ENCODE measurements around the gene TEKT5.
A peak's percentile ranks its signal among the peaks of the same experiment; 100 is the strongest.

The TEKT5 gene

GRCh38 chr16:10675216-10675615 is 19.5 kb downstream of the TEKT5 start:
- no peak overlapping the region for H3K4me3 Mint-ChIP-seq
- DNase-seq, result no peak
- no peaks in the 10 kb centered on the region for H3K4me1 Mint-ChIP-seq
- ATAC-seq, result no peak
- H3K27me3 Mint-ChIP-seq, result no peaks in the 10 kb centered on the region
- no peak overlapping the region for H3K27ac Mint-ChIP-seq
- no peaks in the 10 kb centered on the region for H3K9me3 Mint-ChIP-seq

- Mint-ChIP-seq H3K9me3 (no peaks in the 10 kb centered on the region), H3K27me3 (no peaks in the 10 kb centered on the region), H3K4me3 (no peak overlapping the region), H3K4me1 (no peaks in the 10 kb centered on the region), H3K27ac (peak overlapping the region in 1 of 2 donors; percentile 70)
- no peak for ATAC-seq
- no peak for DNase-seq
Measured at GRCh38 chr16:10671729-10672128, 23.0 kb downstream of the TEKT5 start.

- Mint-ChIP-seq H3K27ac (peak overlapping the region in 1 of 2 donors; percentile 29), H3K27me3 (no peaks in the 10 kb centered on the region), H3K9me3 (no peaks in the 10 kb centered on the region), H3K4me3 (no peak overlapping the region), H3K4me1 (no peaks in the 10 kb centered on the region)
- ATAC-seq, result no peak
- DNase-seq, result no peak
Measured at GRCh38 chr16:10669791-10670190, 24.9 kb downstream of the TEKT5 start.

- H3K27me3 Mint-ChIP-seq, result no peaks in the 10 kb centered on the region
- ATAC-seq, result no peak
- H3K9me3 Mint-ChIP-seq, result no peaks in the 10 kb centered on the region
- DNase-seq, result peak in 1 of 2 donors; percentile 12
- H3K4me1 Mint-ChIP-seq, result no peaks in the 10 kb centered on the region
- no peak overlapping the region for H3K27ac Mint-ChIP-seq
- H3K4me3 Mint-ChIP-seq, result no peak overlapping the region
Measured at GRCh38 chr16:10668322-10669045, 26.2 kb downstream of the TEKT5 start.

GRCh38 chr16:10667239-10667638 is 27.5 kb downstream of the TEKT5 start:
- no peak for DNase-seq
- H3K9me3 Mint-ChIP-seq, result no peaks in the 10 kb centered on the region
- H3K27ac Mint-ChIP-seq, result no peak overlapping the region
- H3K4me3 Mint-ChIP-seq, result no peak overlapping the region
- H3K4me1 Mint-ChIP-seq, result no peaks in the 10 kb centered on the region
- H3K27me3 Mint-ChIP-seq, result no peaks in the 10 kb centered on the region
- no peak for ATAC-seq

- no peak for ATAC-seq
Measured at GRCh38 chr16:10666291-10666690, 28.4 kb downstream of the TEKT5 start.

GRCh38 chr16:10665166-10665565 is 29.6 kb downstream of the TEKT5 start:
- DNase-seq (no peak), ATAC-seq (no peak)
- Mint-ChIP-seq H3K9me3 (no peaks in the 10 kb centered on the region), H3K27ac (no peak overlapping the region), H3K27me3 (no peaks in the 10 kb centered on the region), H3K4me1 (no peaks in the 10 kb centered on the region), H3K4me3 (no peak overlapping the region)

More at GRCh38 chr16:10666291-10666690, 28.4 kb downstream of the TEKT5 start:
- no peak overlapping the region for H3K4me3 Mint-ChIP-seq
- H3K27ac Mint-ChIP-seq, result no peak overlapping the region
- no peaks in the 10 kb centered on the region for H3K4me1 Mint-ChIP-seq
- H3K9me3 Mint-ChIP-seq, result no peaks in the 10 kb centered on the region
- no peaks in the 10 kb centered on the region for H3K27me3 Mint-ChIP-seq
- DNase-seq, result no peak

- Mint-ChIP-seq H3K9me3 (no peaks in the 10 kb centered on the region), H3K4me3 (no peak overlapping the region), H3K27me3 (no peaks in the 10 kb centered on the region), H3K4me1 (no peaks in the 10 kb centered on the region), H3K27ac (no peak overlapping the region)
- ATAC-seq (no peak), DNase-seq (no peak)
Measured at GRCh38 chr16:10664720-10665126, 30.0 kb downstream of the TEKT5 start.

- H3K4me1 Mint-ChIP-seq, result no peaks in the 10 kb centered on the region
- H3K4me3 Mint-ChIP-seq, result no peak overlapping the region
- no peaks in the 10 kb centered on the region for H3K9me3 Mint-ChIP-seq
- no peaks in the 10 kb centered on the region for H3K27me3 Mint-ChIP-seq
- no peak overlapping the region for H3K27ac Mint-ChIP-seq
- ATAC-seq (no peak), DNase-seq (no peak)
Measured at GRCh38 chr16:10663744-10664143, 31.0 kb downstream of the TEKT5 start.

GRCh38 chr16:10663146-10663545 is 31.6 kb downstream of the TEKT5 start:
- Mint-ChIP-seq H3K27ac (no peak overlapping the region), H3K27me3 (no peaks in the 10 kb centered on the region), H3K4me3 (no peak overlapping the region), H3K4me1 (no peaks in the 10 kb centered on the region), H3K9me3 (no peaks in the 10 kb centered on the region)
- ATAC-seq, result no peak
- DNase-seq, result no peak

GRCh38 chr16:10662212-10662611 is 32.5 kb downstream of the TEKT5 start:
- Mint-ChIP-seq H3K9me3 (no peaks in the 10 kb centered on the region), H3K4me3 (no peak overlapping the region)
- no peak for DNase-seq

GRCh38 chr16:10661737-10662136 is 33.0 kb downstream of the TEKT5 start:
- H3K9me3 Mint-ChIP-seq, result no peaks in the 10 kb centered on the region
- no peak overlapping the region for H3K27ac Mint-ChIP-seq
- no peaks in the 10 kb centered on the region for H3K27me3 Mint-ChIP-seq
- DNase-seq (no peak), ATAC-seq (no peak)
- no peaks in the 10 kb centered on the region for H3K4me1 Mint-ChIP-seq
- H3K4me3 Mint-ChIP-seq, result no peak overlapping the region

More at GRCh38 chr16:10662212-10662611, 32.5 kb downstream of the TEKT5 start:
- ATAC-seq, result no peak
- no peaks in the 10 kb centered on the region for H3K27me3 Mint-ChIP-seq
- H3K27ac Mint-ChIP-seq, result no peak overlapping the region
- H3K4me1 Mint-ChIP-seq, result no peaks in the 10 kb centered on the region

- H3K9me3 Mint-ChIP-seq, result no peaks in the 10 kb centered on the region
- ATAC-seq (no peak), DNase-seq (no peak)
- H3K27me3 Mint-ChIP-seq, result no peaks in the 10 kb centered on the region
- no peak overlapping the region for H3K4me3 Mint-ChIP-seq
- no peaks in the 10 kb centered on the region for H3K4me1 Mint-ChIP-seq
- H3K27ac Mint-ChIP-seq, result no peak overlapping the region
Measured at GRCh38 chr16:10660950-10661635, 33.6 kb downstream of the TEKT5 start.

- no peaks in the 10 kb centered on the region for H3K9me3 Mint-ChIP-seq
- no peak overlapping the region for H3K4me3 Mint-ChIP-seq
- H3K27me3 Mint-ChIP-seq, result no peaks in the 10 kb centered on the region
- no peak for ATAC-seq
- H3K27ac Mint-ChIP-seq, result no peak overlapping the region
- no peaks in the 10 kb centered on the region for H3K4me1 Mint-ChIP-seq
- DNase-seq, result no peak
Measured at GRCh38 chr16:10658943-10659342, 35.8 kb downstream of the TEKT5 start.

- Mint-ChIP-seq H3K27me3 (no peaks in the 10 kb centered on the region), H3K4me1 (no peaks in the 10 kb centered on the region), H3K27ac (no peak overlapping the region), H3K9me3 (no peaks in the 10 kb centered on the region), H3K4me3 (no peak overlapping the region)
- no peak for ATAC-seq
- no peak for DNase-seq
Measured at GRCh38 chr16:10657925-10658324, 36.8 kb downstream of the TEKT5 start.

- DNase-seq (no peak), ATAC-seq (no peak)
Measured at GRCh38 chr16:10656618-10657017, 38.1 kb downstream of the TEKT5 start.

More at GRCh38 chr16:10656618-10657017, 38.1 kb downstream of the TEKT5 start:
- Mint-ChIP-seq H3K27ac (no peak overlapping the region), H3K27me3 (no peaks in the 10 kb centered on the region), H3K4me3 (no peak overlapping the region), H3K4me1 (no peaks in the 10 kb centered on the region), H3K9me3 (no peaks in the 10 kb centered on the region)

All from stimulated activated naive CD8-positive, alpha-beta T cell treated with anti-CD3 and anti-CD28 coated beads, Interleukin-15, amount 100 ng/mL, for 72 hours (primary cell).